HepG2 (cell line): ENCODE data around the gene SEMA3F. TPM values are rescaled to one million over a fixed set of nuclear protein-coding genes. Genes with fewer than 3 reads are reported as not detected.
A peak's percentile ranks its signal among the peaks of the same experiment; 100 is the strongest.

Experiments used
- FLYWCH1 ChIP-seq: sonication (generic); formaldehyde crosslinking; IDR thresholded peaks from 2 replicates; pipeline ENCODE4 v1.8.1; 2023; ENCODE audit warnings: mild to moderate bottlenecking, missing genetic modification reagents
- KLF6 ChIP-seq: IDR thresholded peaks from 2 replicates; pipeline ENCODE4 v1.8.0; 2016; ENCODE audit warnings: missing biosample characterization, missing genetic modification reagents
- MIXL1 ChIP-seq: IDR thresholded peaks from 2 replicates; pipeline ENCODE4 v1.6.1; 2016
- NR2F6 ChIP-seq, 2 experiments: IDR thresholded peaks; 2 replicates each; pipeline ENCODE4 v1.6.1; 2016; ENCODE audit warnings: antibody characterized with exemption in 1 of 2, mild to moderate bottlenecking in 1 of 2
- PAWR ChIP-seq: sonication (generic); formaldehyde crosslinking; IDR thresholded peaks from 2 replicates; pipeline ENCODE4 v1.4.0; 2020; ENCODE audit warnings: missing genetic modification reagents, mild to moderate bottlenecking, borderline replicate concordance
- RAD21 ChIP-seq: fragments of 450-650 bp; formaldehyde crosslinking; IDR thresholded peaks from 2 replicates; pipeline ENCODE4 v1.5.0; 2020; ENCODE audit warnings: mild to moderate bottlenecking
- TFDP1 ChIP-seq: IDR thresholded peaks from 2 replicates; pipeline ENCODE4 v1.6.1; 2016; ENCODE audit warnings: missing compliant biosample characterization, missing genetic modification reagents, borderline replicate concordance
- THYN1 ChIP-seq: sonication (generic); formaldehyde crosslinking; IDR thresholded peaks from 2 replicates; pipeline ENCODE4 v1.8.1; 2023; ENCODE audit warnings: low read depth, mild to moderate bottlenecking, moderate library complexity, missing genetic modification reagents, borderline replicate concordance
- ZMAT5 ChIP-seq: sonication (generic); formaldehyde crosslinking; IDR thresholded peaks from 2 replicates; pipeline ENCODE4 v1.5.0; 2020; ENCODE audit warnings: mild to moderate bottlenecking, low read depth, missing genetic modification reagents, borderline replicate concordance
- ZNF44 ChIP-seq: sonication (generic); formaldehyde crosslinking; IDR thresholded peaks from 2 replicates; pipeline ENCODE4 v1.5.1; 2020; ENCODE audit warnings: mild to moderate bottlenecking, missing genetic modification reagents
- ZNF501 ChIP-seq: sonication (generic); formaldehyde crosslinking; IDR thresholded peaks from 2 replicates; pipeline ENCODE4 v1.5.1; 2020; ENCODE audit warnings: mild to moderate bottlenecking, moderate library complexity, missing genetic modification reagents
- ZNF678 ChIP-seq: sonication (generic); formaldehyde crosslinking; IDR thresholded peaks from 2 replicates; pipeline ENCODE4 v1.4.0; 2020; ENCODE audit warnings: mild to moderate bottlenecking, missing genetic modification reagents
- ZNF747 ChIP-seq: sonication (generic); formaldehyde crosslinking; IDR thresholded peaks from 2 replicates; pipeline ENCODE4 v1.8.1; 2023; ENCODE audit warnings: missing genetic modification reagents, mild to moderate bottlenecking, borderline replicate concordance
- ZNF775 ChIP-seq: sonication (generic); formaldehyde crosslinking; IDR thresholded peaks from 2 replicates; pipeline ENCODE4 v1.4.0; 2020; ENCODE audit warnings: missing genetic modification reagents, mild to moderate bottlenecking, moderate library complexity, borderline replicate concordance
- ZSCAN25 ChIP-seq: sonication (generic); formaldehyde crosslinking; IDR thresholded peaks from 2 replicates; pipeline ENCODE4 v1.8.0; 2022; ENCODE audit warnings: mild to moderate bottlenecking, missing genetic modification reagents
- polyA plus RNA-seq, 8 experiments: library from polyadenylated mRNA; depleted of rRNA in 3 of 8; stranded (reverse) in 7 of 8; unstranded in 1 of 8; fragments of >200 nt; fragmentation: Illumina TruSeq in 4 of 8; extraction: Trizol in 4 of 8; gene quantifications; 2 replicates each; pipeline versions ENCODE4 v1.2.1 to v1.2.3, GENCODE V29; 2011 to 2016; ENCODE audit warnings: low read depth in 4 of 8, missing spikeins in 1 of 8, mixed read lengths in 1 of 8; ENCODE audit not compliant: insufficient read depth in 1 of 8
- total RNA-seq, 5 experiments: library from RNA; depleted of rRNA; stranded (reverse); fragments of >200 nt; fragmentation: Illumina TruSeq; extraction: Trizol; gene quantifications; 2 replicates each; pipeline ENCODE4 v1.2.3, GENCODE V29; 2016; ENCODE audit warnings: low read depth in 1 of 5
- TF ChIP-seq, protein P1 (sequence below): sonication (generic); formaldehyde crosslinking; IDR thresholded peaks from one replicate; pipeline ENCODE4 v1.5.1; 2020; ENCODE audit warnings: mild to moderate bottlenecking, missing genetic modification reagents; ENCODE audit errors: not compliant biosample characterization
- TF ChIP-seq, protein P2 (sequence below): sonication (generic); formaldehyde crosslinking; IDR thresholded peaks from 2 replicates; pipeline ENCODE4 v1.5.0; 2020; ENCODE audit warnings: mild to moderate bottlenecking, missing genetic modification reagents

Gene SEMA3F
- total and polyA plus RNA-seq, 2 of the 13 experiments (the other 11 are each of a cell fraction or from before 2014, with no cell fraction given) = 7.6 to 17.2 TPM

DNA sequence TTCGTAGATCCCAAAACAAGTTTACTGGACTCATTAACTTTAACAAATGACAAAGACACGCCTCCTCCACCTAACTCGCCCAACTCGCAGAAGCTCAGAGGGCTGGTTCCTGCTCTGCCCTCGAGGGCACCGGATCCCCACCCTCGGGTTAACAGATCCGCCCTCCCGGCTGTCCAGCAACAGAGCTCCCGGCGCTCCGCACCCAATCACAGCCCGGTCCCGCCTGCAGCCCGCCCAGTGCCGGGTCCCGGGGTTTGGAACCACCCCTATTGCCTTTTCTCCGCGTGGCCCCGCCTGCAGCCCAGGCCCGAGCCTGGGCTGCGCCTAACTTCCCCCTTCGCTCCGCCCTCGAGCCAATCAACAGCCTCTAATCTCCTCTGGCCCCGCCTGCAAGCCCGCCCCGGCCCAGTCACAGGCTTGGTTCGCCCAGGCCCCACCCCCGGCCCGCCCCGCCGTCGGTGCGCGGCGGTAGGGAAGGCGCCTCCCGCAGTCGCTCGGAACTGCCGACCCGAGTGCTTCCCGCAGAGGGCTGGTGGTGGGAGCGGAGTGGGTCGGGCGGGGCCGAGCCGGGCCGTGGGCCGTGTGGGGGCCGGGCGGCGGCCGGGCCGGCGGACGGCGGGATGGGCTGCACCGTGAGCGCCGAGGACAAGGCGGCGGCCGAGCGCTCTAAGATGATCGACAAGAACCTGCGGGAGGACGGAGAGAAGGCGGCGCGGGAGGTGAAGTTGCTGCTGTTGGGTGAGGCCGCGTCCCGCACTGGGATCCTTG lies 80.8 kb downstream of the SEMA3F start, which contains the start of gene GNAI2 (continued):
- TF ChIP-seq, protein P1, sequence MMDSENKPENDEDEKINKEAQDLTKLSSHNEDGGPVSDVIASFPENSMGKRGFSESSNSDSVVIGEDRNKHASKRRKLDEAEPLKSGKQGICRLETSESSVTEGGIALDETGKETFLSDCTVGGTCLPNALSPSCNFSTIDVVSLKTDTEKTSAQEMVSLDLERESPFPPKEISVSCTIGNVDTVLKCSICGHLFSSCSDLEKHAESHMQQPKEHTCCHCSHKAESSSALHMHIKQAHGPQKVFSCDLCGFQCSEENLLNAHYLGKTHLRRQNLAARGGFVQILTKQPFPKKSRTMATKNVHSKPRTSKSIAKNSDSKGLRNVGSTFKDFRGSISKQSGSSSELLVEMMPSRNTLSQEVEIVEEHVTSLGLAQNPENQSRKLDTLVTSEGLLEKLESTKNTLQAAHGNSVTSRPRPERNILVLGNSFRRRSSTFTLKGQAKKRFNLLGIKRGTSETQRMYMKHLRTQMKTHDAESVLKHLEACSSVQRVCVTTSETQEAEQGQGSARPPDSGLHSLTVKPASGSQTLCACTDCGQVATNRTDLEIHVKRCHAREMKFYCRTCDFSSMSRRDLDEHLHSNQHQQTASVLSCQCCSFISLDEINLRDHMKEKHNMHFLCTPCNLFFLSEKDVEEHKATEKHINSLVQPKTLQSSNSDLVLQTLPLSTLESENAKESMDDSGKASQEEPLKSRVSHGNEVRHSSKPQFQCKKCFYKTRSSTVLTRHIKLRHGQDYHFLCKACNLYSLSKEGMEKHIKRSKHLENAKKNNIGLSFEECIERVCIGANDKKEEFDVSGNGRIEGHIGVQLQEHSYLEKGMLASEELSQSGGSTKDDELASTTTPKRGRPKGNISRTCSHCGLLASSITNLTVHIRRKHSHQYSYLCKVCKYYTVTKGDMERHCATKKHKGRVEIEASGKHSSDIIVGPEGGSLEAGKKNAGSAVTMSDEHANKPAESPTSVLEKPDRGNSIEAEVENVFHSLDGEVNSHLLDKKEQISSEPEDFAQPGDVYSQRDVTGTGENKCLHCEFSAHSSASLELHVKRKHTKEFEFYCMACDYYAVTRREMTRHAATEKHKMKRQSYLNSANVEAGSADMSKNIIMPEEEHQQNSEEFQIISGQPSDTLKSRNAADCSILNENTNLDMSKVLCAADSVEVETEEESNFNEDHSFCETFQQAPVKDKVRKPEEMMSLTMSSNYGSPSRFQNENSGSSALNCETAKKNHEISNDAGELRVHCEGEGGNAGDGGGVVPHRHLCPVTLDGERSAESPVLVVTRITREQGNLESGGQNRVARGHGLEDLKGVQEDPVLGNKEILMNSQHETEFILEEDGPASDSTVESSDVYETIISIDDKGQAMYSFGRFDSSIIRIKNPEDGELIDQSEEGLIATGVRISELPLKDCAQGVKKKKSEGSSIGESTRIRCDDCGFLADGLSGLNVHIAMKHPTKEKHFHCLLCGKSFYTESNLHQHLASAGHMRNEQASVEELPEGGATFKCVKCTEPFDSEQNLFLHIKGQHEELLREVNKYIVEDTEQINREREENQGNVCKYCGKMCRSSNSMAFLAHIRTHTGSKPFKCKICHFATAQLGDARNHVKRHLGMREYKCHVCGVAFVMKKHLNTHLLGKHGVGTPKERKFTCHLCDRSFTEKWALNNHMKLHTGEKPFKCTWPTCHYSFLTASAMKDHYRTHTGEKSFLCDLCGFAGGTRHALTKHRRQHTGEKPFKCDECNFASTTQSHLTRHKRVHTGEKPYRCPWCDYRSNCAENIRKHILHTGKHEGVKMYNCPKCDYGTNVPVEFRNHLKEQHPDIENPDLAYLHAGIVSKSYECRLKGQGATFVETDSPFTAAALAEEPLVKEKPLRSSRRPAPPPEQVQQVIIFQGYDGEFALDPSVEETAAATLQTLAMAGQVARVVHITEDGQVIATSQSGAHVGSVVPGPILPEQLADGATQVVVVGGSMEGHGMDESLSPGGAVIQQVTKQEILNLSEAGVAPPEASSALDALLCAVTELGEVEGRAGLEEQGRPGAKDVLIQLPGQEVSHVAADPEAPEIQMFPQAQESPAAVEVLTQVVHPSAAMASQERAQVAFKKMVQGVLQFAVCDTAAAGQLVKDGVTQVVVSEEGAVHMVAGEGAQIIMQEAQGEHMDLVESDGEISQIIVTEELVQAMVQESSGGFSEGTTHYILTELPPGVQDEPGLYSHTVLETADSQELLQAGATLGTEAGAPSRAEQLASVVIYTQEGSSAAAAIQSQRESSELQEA (CRISPR knock-in tag) = no peak
- TF ChIP-seq TFDP1 (CRISPR knock-in tag) (peak; percentile 13; the same call in 1 of the 2 replicates), MIXL1 (CRISPR knock-in tag) (no peak), NR2F6 (IDR thresholded peaks at IDR 0.05) (no peak), NR2F6 (CRISPR knock-in tag; IDR thresholded peaks at IDR 0.05) (peak; percentile 26), ZNF678 (CRISPR knock-in tag) (no peak), ZNF775 (CRISPR knock-in tag) (no peak), KLF6 (no peak; the same call in 1 of the 2 replicates), THYN1 (CRISPR knock-in tag) (no peak), PAWR (CRISPR knock-in tag) (no peak), FLYWCH1 (CRISPR knock-in tag) (no peak), ZNF501 (CRISPR knock-in tag) (no peak), ZMAT5 (CRISPR knock-in tag) (no peak), ZNF747 (CRISPR knock-in tag) (no peak), ZNF44 (CRISPR knock-in tag) (no peak), RAD21 (CRISPR knock-in tag) (peak; percentile 51), ZSCAN25 (CRISPR knock-in tag) (peak; percentile 42; the same call in 1 of the 2 replicates)
- TF ChIP-seq, protein P2, sequence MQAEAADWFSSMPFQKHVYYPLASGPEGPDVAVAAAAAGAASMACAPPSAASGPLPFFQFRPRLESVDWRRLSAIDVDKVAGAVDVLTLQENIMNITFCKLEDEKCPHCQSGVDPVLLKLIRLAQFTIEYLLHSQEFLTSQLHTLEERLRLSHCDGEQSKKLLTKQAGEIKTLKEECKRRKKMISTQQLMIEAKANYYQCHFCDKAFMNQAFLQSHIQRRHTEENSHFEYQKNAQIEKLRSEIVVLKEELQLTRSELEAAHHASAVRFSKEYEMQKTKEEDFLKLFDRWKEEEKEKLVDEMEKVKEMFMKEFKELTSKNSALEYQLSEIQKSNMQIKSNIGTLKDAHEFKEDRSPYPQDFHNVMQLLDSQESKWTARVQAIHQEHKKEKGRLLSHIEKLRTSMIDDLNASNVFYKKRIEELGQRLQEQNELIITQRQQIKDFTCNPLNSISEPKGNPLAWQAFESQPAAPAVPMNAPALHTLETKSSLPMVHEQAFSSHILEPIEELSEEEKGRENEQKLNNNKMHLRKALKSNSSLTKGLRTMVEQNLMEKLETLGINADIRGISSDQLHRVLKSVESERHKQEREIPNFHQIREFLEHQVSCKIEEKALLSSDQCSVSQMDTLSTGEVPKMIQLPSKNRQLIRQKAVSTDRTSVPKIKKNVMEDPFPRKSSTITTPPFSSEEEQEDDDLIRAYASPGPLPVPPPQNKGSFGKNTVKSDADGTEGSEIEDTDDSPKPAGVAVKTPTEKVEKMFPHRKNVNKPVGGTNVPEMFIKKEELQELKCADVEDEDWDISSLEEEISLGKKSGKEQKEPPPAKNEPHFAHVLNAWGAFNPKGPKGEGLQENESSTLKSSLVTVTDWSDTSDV = no peak
